Keratinocyte (primary cell): ENCODE results near the gene CAPZB. TPM values are rescaled to one million over a fixed set of nuclear protein-coding genes. Genes with fewer than 3 reads are reported as not detected.

ENCODE experiments used
- DNase-seq: peaks from one replicate; pipeline ENCODE4 v3.0.0-alpha.2; 2011; ENCODE audit warnings: low read depth, missing footprints, low spot score
- FAIRE-seq: peaks from 2 replicates; lab custom pipeline; 2011; peaks lifted over from hg19 to GRCh38; lab: Jason Lieb, UNC
- H2AFZ ChIP-seq: 2 replicates; pipeline ENCODE4 v1.6.0; 2012; ENCODE audit warnings: low read length, control low read depth, inconsistent platforms; ENCODE audit not compliant: control insufficient read depth
- H3K27ac ChIP-seq: 2 replicates; pipeline ENCODE4 v1.5.1; 2011; ENCODE audit warnings: low read length; ENCODE audit not compliant: control insufficient read depth, insufficient read depth
- H3K27me3 ChIP-seq: 3 replicates; pipeline ENCODE4 v1.6.0; 2011; ENCODE audit warnings: low read length; ENCODE audit not compliant: control insufficient read depth, insufficient read depth; ENCODE audit errors: extremely low read depth
- H3K36me3 ChIP-seq, 2 experiments: 2 replicates in 1 of 2; 3 replicates in 1 of 2; pipeline ENCODE4 v1.5.1; 2011; ENCODE audit warnings: low read length in 2 of 2, mild to moderate bottlenecking in 1 of 2; ENCODE audit not compliant: control insufficient read depth in 2 of 2, insufficient read depth in 2 of 2; ENCODE audit errors: extremely low read depth in 1 of 2
- H3K4me1 ChIP-seq: 3 replicates; pipeline ENCODE4 v1.5.1; 2011; ENCODE audit warnings: low read length; ENCODE audit not compliant: control insufficient read depth, insufficient read depth; ENCODE audit errors: extremely low read depth
- H3K4me2 ChIP-seq: 3 replicates; pipeline ENCODE4 v1.6.0; 2011; ENCODE audit warnings: low read depth, low read length; ENCODE audit not compliant: control insufficient read depth, insufficient read depth; ENCODE audit errors: extremely low read depth
- H3K4me3 ChIP-seq, 3 experiments: fragments of 200-600 bp in 1 of 3; sonication (generic) in 1 of 3; 2 replicates in 2 of 3; 3 replicates in 1 of 3; pipeline ENCODE4 v1.5.1; 2011 to 2016; ENCODE audit warnings: low read length in 3 of 3, mild to moderate bottlenecking in 3 of 3, control low read depth in 2 of 3, inconsistent platforms in 1 of 3, low read depth in 1 of 3, mixed read lengths in 1 of 3, mixed run types in 1 of 3, moderate library complexity in 1 of 3; ENCODE audit not compliant: control insufficient read depth in 2 of 3, insufficient read depth in 2 of 3; ENCODE audit errors: extremely low read depth in 1 of 3
- H3K79me2 ChIP-seq: 2 replicates; pipeline ENCODE4 v1.6.0; 2012; ENCODE audit warnings: low read length; ENCODE audit not compliant: control insufficient read depth, insufficient read depth
- H3K9ac ChIP-seq: 3 replicates; pipeline ENCODE4 v1.6.0; 2011; ENCODE audit warnings: low read length; ENCODE audit not compliant: control insufficient read depth, insufficient read depth; ENCODE audit errors: extremely low read depth
- H3K9me1 ChIP-seq: 3 replicates; pipeline ENCODE4 v1.6.0; 2011; ENCODE audit warnings: low read length; ENCODE audit not compliant: control insufficient read depth, insufficient read depth; ENCODE audit errors: extremely low read depth
- H3K9me3 ChIP-seq: 2 replicates; pipeline ENCODE4 v1.5.1; 2012; ENCODE audit warnings: low read depth, low read length; ENCODE audit not compliant: control insufficient read depth
- H4K20me1 ChIP-seq: 3 replicates; pipeline ENCODE4 v1.6.0; 2011; ENCODE audit warnings: low read length; ENCODE audit not compliant: control insufficient read depth, insufficient read depth; ENCODE audit errors: extremely low read depth
- EZH2 ChIP-seq: IDR thresholded peaks from one replicate; pipeline ENCODE4 v1.6.1; 2012; ENCODE audit warnings: inconsistent platforms, mild to moderate bottlenecking, low read length, moderate library complexity
- dilution Hi-C: fragments of 300-500 bp; cut with MboI; formaldehyde crosslinking; loops from one replicate; pipeline ENCODE4 v1.7.0; 2020; ENCODE audit warnings: low sequenced_read_pairs; ENCODE audit not compliant: extremely low pct_ligation_motif_present
- polyA plus RNA-seq, 5 experiments: library from polyadenylated mRNA; depleted of rRNA in 3 of 5; stranded (reverse) in 3 of 5; stranded (forward) in 1 of 5; unstranded in 1 of 5; fragments of >200 nt; gene quantifications; 1 replicate in 1 of 5; 2 replicates in 3 of 5; 3 replicates in 1 of 5; pipeline versions ENCODE4 v1.2.1 to v1.2.3, GENCODE V29; 2011 to 2012; ENCODE audit warnings: missing spikeins in 2 of 5, low read depth in 1 of 5, low replicate concordance in 1 of 5
- TF ChIP-seq, protein P1 (sequence below), 3 experiments: IDR thresholded peaks in 1 of 3; conservative IDR thresholded peaks in 1 of 3; optimal IDR thresholded peaks in 1 of 3; 2 replicates in 2 of 3; 3 replicates in 1 of 3; pipeline versions ENCODE3 to v1.5.1; 2011; ENCODE audit warnings: low read length in 3 of 3, mild to moderate bottlenecking in 3 of 3, moderate library complexity in 2 of 3, control low read depth in 1 of 3, inconsistent platforms in 1 of 3; ENCODE audit not compliant: insufficient read depth in 2 of 3; ENCODE audit errors: extremely low read depth in 1 of 3

CAPZB gene
- polyA plus RNA-seq, 1 donor (not counting 4 experiments of a cell fraction or from before 2014, with no cell fraction given) = 193 TPM

DNA sequence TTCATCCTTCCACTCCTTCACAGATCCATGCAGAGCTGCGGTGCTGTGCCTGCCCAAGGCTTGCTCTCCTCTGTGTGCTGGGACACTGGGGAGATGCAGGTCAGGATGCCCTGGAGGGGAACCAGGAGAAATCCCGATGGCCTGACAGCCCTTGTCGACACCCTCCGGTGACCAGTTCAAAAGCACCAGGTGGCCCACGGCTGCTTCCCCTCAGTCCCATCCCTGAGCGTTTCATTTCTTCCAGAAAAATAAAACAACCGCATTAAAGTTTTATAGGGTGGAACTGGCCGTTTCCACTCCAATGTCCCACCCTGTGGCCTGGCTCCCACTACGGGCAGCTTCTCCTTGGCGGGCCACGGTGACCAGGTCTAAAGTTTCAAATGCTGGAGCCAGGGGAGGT lies 124.9 kb downstream of the CAPZB start:
- dilution Hi-C loops = no loop called here
- Histone ChIP-seq H3K4me2 (peak overlapping the region; percentile 83), H3K27me3 (no peaks in the 10 kb centered on the region), H3K4me3 (peak overlapping the region in 2 of 3 experiments; percentile 44 to 48), H3K9me3 (no peaks in the 10 kb centered on the region), H3K36me3 (peaks cover 9 to 10% of the 10 kb centered on the region in 2 experiments), H3K79me2 (peaks cover 37% of the 10 kb centered on the region), H2AFZ (no peak overlapping the region), H4K20me1 (no peaks in the 10 kb centered on the region), H3K4me1 (peaks cover 39% of the 10 kb centered on the region), H3K27ac (peak overlapping the region; percentile 59), H3K9ac (peak overlapping the region; percentile 33), H3K9me1 (no peaks in the 10 kb centered on the region)
- DNase-seq (no peak), FAIRE-seq (peak; percentile 67)
- TF ChIP-seq, protein P1, sequence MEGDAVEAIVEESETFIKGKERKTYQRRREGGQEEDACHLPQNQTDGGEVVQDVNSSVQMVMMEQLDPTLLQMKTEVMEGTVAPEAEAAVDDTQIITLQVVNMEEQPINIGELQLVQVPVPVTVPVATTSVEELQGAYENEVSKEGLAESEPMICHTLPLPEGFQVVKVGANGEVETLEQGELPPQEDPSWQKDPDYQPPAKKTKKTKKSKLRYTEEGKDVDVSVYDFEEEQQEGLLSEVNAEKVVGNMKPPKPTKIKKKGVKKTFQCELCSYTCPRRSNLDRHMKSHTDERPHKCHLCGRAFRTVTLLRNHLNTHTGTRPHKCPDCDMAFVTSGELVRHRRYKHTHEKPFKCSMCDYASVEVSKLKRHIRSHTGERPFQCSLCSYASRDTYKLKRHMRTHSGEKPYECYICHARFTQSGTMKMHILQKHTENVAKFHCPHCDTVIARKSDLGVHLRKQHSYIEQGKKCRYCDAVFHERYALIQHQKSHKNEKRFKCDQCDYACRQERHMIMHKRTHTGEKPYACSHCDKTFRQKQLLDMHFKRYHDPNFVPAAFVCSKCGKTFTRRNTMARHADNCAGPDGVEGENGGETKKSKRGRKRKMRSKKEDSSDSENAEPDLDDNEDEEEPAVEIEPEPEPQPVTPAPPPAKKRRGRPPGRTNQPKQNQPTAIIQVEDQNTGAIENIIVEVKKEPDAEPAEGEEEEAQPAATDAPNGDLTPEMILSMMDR (optimal IDR thresholded peaks at IDR 0.05 in 1 of 3, IDR thresholded peaks at IDR 0.05 in 1 of 3, conservative IDR thresholded peaks at IDR 0.05 in 1 of 3; ENCODE audit: extremely low read depth in 1 of 3, insufficient read depth in 2 of 3, low read length in 3 of 3) = no peak

DNA sequence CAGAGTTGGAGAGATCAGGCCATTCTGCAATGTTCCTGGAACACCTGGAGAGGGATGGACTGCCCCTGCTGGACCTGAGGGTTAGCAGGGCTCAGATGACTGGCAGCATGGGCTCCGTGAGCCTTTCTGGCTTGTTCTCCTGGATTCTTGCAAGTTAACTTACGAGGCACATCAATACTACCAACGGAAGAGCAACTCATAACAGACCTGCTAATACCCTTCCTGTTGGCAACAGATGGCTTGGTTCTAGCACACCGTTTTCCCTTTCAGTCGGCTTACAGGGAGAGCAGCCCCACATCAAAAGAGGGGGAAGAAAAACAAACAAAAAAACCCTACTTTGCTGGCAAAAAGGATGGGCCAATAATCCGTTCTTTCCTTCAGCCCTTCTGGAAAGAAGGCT lies 125.3 kb downstream of the CAPZB start:
- peak overlapping the region; percentile 83 for H3K4me2 ChIP-seq
- peaks cover 39% of the 10 kb centered on the region for H3K4me1 ChIP-seq
- FAIRE-seq = peak; percentile 63
- H3K9ac ChIP-seq = no peak overlapping the region
- H4K20me1 ChIP-seq = no peaks in the 10 kb centered on the region
- H3K79me2 ChIP-seq = peaks cover 33% of the 10 kb centered on the region
- H3K9me1 ChIP-seq = no peaks in the 10 kb centered on the region
- dilution Hi-C loops = no loop called here
- peak overlapping the region; percentile 59 for H3K27ac ChIP-seq
- TF ChIP-seq, protein P1 (optimal IDR thresholded peaks at IDR 0.05 in 1 of 3, IDR thresholded peaks at IDR 0.05 in 1 of 3, conservative IDR thresholded peaks at IDR 0.05 in 1 of 3; ENCODE audit: extremely low read depth in 1 of 3, insufficient read depth in 2 of 3, low read length in 3 of 3) = no peak
- no peak for TF ChIP-seq EZH2
- H3K27me3 ChIP-seq = no peaks in the 10 kb centered on the region
- no peak overlapping the region for H2AFZ ChIP-seq
- H3K9me3 ChIP-seq = no peaks in the 10 kb centered on the region
- DNase-seq = no peak
- peaks cover 9 to 10% of the 10 kb centered on the region in 2 experiments for H3K36me3 ChIP-seq
- H3K4me3 ChIP-seq = no peak overlapping the region
